ENCODE data around the gene G6PC1.
"Not testable (repeated sequence)": the region's sequence is repeated elsewhere in the genome, so short reads cannot be mapped to it uniquely, and the experiment has no call there.

G6PC1 gene

DNA sequence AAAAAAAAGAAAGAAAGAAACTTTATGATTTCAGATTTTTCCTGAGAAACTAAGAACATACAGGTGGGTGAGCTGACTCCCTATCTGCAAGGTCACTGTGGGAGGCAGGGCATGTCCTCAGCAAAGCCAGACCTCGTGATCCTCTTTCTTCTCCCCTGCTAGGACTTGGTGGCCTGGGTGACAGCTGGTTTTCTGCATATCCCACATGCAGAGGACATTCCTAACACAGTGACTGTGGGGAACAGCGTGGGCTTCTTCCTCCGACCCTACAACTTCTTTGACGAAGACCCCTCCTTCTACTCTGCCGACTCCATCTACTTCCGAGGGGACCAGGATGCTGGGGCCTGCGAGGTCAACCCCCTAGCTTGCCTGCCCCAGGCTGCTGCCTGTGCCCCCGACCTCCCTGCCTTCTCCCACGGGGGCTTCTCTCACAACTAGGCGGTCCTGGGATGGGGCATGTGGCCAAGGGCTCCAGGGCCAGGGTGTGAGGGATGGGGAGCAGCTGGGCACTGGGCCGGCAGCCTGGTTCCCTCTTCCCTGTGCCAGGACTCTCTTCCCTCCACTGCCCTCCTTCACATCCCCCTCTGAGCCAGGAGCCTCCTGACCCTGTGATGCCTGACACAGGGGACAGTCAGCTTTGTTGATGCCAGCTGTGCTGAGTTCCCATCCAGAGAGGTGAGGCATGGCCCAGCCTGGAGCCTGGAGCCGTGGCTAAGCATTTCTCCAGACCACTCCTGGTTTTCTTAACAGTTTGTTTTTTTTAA, 26.5 kb upstream of the G6PC1 start:
- DNase-seq (ENCODE audit: low read depth): peak; percentile 17

DNA sequence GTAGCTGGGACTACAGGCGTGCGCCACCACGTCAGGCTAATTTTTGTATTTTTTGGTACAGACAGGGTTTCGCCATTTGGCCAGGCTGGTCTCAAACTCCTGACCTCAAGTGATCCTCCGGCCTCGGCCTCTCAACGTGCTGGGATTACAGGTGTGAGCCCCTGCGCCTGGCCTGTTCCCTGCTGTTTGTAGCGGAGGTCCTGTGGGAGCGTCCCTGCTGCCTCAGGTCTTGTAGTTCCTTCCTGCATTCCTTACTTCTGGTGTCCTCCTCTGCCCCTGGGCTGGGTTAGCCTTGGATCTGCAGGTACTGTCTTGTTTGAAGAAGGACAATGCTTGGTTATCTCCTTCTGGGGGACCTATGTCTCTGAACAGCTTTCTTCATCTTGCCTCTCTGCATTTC, 23.6 kb upstream of the G6PC1 start:
- no peak for DNase-seq (ENCODE audit: low read depth)

DNA sequence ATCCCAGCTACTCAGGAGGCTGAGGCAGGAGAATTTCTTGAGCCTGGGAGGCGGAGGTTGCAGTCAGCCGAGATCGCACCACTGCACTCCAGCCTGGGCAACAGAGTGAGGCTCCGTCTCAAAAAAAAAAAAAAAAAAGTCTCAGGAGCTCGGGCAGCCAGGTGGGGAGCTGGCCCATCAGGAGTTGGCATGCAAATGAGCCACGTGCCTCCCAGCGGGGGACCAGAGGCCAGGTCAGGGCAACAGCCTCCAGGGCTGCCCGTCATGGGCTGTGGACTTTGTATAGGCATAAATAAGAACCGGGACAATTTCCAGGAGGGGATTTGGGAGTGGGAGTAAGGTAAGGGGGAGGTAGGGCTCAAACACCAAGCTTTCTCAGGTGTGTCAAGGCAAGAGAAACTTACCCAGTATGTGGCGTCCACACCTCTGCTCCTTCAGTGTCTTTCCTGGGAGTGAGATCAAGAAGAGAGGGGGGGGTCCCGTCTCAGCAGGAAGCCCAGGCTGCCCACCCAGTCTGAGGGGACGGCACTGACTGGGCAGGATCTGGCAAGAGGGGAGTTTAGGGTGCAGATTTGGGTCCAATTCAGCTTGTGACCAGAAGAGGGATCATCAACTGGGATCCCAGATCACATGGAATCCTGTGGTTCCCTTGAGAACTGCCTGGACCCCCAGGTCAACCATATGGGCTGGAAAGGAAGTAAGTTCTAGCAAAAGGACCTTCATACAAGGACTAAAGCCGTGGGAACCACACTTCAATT, 22.3 kb upstream of the G6PC1 start:
- peak; percentile 8 for DNase-seq (ENCODE audit: low read depth)

DNA sequence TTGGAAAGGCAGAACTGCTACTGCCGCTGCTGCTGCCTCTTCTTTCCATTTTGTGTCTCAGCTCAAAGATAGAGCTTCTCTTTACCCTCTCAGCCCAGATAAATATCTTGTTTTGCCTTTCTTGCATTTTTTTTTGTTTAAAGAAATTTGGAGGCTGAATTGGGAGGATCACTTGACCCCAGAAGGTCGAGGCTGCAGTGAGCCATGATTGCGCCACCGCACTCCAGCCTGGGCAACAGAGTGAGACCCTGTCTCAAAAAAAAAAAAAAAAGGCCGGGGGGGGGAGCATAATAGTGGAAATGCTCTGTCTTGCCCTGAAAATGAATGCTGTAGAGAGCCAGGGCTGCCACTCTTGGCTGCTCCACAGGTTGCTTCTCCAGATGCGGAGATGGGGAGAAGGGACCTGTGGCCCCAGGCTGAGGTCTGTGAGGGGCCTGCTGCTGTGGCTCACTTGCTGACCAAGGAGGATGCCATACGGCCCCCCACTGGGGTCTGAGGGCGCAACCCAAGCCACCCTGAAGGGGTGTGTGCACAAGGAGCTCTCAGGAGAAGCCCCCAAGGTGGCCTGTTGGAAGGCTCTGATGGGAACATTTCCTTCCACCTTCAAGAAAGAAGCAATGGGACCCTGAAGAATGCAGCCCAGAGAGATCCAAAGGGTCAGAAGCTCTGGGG, 21.5 kb upstream of the G6PC1 start:
- no peak for DNase-seq (ENCODE audit: low read depth)

DNA sequence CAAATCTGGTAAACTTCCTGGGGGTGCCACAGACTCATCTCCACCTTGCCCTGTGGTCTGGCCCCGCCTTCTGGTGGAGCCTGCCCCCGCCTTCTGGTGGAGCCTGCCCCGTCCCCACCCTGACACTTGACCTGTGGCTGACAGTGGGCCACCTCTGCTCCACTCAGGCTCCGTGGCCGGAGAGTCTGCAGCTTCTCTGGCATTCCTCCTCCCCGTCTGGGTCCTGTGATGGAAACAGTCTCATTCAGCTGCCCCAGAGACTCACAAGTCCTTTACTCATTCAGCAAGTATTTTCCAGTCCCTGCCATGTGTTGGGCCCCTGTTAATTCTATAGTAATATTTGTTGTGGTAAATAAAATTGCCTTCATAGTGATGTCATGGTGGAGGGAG, 21.0 kb upstream of the G6PC1 start:
- peak; percentile 48 for DNase-seq (ENCODE audit: low read depth)

DNA sequence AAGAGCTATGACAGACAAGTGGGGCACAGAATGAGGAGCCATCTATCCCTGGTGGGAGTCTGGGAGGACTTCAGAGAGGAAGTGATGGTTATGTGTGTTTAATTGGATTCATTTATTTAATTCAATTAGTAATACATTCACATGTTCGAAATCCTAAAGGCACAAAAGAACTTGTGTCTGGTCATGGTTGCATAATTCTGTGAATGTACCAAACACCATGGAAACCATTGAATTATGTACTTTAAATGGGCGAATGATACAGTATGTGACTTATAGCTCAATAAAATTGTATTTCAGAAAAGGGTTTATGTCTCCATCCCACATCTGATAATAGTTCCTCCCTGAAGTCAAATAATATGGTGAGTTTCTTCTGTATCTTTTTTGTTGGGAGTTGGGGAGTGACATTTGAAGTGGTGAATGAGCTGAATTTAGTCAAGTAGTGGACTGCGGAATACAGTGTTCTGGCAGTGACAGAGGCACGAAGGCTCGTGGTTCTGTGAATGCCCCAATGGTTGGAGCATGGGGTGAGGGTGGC, 19.8 kb upstream of the G6PC1 start:
- no peak for DNase-seq (ENCODE audit: low read depth)

DNA sequence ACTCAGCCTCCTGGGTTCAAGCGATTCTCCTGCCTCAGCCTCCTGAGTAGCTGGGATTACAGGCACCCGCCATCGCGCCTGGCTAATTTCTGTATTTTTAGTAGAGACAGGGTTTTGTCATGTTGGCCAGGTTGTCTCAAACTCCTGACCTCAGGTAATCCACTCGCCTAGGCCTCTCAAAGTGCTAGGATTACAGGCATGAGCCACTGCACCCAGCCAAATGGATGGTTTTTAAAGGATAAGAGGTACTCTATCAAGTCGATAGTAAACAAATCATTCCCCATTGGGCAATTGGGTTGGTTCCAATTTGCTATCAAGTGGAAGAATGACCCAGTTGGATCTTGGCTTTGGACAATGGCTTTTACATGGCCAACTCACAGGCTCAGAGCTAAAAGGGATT, 18.9 kb upstream of the G6PC1 start:
- not testable (repeated sequence) for DNase-seq (ENCODE audit: low read depth)

DNA sequence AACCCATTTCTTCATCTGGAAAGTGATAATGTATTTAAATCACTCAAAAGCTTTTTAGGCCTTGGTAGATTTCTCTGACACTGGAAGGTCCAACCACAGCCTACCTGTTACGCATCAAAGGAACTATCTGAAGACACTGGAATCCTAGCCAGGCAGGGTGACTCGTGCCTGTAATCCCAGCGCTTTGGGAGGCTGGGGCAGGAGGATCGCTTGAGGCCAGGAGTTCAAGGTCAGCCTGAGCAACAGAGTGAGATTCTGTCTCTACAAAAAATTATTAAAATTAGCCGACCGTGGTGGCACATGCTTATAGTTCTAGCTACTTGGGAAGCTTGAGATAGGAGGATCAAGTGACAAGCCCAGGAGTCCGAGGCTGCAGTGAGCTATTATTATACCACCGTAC, 18.4 kb upstream of the G6PC1 start:
- DNase-seq (ENCODE audit: low read depth): no peak

DNA sequence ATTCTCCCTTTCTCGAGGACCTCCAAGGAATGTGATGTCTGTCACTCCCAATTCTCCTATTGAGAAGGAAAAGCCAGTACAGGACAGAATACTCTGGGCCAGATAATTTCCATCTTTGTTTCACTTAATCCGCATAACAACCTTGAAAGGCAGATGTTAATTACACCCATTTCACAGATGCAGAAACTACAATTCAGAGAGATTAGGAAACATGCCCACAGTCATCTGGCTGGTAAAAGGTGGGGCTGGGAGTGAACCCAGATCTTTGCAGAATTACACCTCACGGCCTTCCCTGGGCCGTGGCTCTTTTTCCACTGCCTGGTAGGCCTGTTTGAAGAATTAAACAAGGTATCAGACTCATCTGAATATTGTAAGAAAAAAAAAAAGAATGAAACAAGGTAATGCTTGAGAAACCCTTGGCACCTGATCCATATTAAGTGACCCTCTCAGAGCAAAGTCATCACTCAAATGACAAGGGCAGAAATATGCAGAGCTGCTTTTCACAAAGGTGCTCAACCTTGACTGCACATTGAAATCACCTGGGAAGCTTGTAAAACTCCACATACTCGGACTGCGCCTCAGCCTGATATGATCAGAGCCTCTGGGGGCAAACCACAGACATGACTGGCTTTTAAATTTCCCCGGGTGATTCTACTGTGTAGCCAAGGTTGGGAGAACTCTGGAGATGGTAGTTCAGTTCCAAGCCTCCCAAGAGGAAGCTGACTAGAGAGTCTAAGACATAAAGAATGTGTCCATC, 16.6 kb upstream of the G6PC1 start:
- DNase-seq (ENCODE audit: low read depth): no peak

DNA sequence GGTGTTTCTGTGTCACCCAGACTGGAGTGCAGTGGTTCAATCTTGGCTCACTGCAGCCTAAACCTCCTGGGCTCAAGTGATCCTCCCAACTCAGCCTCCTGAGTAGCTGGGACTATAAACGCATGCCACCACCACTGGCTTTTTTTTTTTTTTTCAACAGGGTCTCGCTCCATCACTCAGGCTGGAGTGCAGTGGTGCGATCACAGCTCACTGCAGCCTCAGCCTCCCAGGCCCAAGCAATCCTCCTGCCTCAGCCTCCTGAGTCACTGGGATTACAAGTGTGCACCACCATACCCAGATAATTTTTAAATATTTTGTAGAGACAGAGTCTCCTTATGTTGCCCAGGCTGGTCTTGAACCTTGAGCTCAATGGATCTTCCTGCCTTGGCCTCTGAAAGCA, 14.8 kb upstream of the G6PC1 start:
- DNase-seq (ENCODE audit: low read depth): not testable (repeated sequence)

DNA sequence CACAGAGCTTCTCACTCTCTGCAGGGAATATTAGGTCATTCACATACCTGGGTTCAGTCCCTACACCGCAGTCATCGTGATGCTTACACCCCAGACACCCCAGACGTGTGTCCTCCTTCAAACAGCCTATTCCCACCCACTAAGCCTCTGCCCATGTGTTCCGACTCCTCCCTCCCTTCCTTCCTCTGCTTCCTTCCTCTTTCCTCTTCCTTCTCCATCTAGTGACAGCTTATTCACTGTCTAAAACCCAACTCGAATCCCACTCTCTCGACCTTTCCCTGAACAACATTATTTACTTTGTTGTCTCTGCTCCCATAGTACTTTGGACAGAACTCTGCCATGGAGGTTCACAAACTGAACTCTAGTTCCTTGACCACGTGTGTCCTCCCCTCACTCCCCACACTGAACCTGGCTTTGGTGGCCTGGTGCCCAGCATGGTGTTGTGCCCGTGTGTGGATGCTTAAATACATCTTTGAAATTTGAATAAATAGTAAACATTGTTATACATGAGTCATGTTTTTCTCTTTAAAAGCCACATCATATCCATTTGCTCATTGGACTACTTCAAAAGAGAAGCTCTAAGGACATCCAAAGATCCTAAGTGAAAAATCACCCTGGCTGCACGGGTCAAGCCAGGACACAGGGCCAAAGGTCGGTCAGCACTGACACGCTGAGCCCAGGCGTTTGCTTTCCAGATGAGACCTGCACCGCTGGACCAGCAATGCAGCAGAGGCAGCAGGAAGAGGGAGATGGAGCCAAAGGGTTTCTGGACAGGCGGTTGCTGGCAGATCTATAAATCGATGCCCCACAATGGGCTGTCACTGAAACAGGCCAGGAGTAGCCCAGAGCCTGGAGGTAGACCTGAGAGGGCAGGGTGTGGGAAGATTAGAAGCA, 14.1 kb upstream of the G6PC1 start:
- no peak for DNase-seq (ENCODE audit: low read depth)

DNA sequence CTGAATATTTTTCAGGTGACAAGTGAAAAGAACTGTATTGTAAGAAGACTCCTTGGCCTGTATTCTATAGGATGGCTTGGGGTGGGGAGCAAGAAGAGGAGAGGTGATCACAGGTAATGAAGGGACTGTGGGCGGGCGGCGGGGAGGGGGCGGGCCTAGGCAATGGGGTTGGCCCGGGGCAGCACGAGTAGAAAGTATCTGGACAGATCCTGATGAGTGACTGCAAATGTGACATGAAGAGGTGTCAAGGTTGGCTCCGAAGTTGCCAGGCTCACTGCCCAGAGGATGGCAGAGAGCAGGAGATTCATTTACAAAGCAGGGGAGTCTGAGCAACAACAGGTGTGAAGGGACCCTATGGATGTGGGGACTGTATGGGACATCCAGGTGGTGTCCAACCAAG, 10.8 kb upstream of the G6PC1 start:
- no peak for DNase-seq (ENCODE audit: low read depth)

DNA sequence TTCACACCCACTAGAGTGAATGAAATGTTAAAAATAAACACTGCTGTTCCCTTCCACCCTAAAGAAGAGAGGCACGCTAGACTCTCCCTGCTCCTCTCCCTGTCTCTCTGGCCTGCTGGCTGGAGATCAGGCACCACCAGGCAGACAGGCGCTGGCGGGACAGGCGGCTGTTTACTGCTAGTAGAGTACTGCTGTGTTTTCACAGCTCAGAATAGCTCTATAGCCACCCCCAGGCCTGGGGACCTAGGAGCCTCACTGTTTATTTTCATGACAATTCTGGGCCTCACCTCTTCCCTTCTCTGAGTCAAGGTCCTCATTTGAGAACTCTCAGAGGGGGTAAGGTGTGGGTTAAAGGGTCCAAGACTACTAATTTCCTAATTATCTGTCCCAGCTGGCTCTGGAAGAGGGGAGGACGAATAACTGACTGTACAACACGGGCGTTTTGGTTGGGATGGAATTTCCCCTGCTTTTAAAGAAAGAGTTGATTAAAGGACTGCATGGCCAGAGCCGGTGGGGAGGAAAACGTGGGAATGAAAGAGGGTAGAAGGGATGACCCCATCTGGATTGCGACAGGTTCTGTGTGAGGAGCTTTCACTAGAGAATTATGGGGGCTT, 9.0 kb upstream of the G6PC1 start:
- peak; percentile 40 for DNase-seq (ENCODE audit: low read depth)

DNA sequence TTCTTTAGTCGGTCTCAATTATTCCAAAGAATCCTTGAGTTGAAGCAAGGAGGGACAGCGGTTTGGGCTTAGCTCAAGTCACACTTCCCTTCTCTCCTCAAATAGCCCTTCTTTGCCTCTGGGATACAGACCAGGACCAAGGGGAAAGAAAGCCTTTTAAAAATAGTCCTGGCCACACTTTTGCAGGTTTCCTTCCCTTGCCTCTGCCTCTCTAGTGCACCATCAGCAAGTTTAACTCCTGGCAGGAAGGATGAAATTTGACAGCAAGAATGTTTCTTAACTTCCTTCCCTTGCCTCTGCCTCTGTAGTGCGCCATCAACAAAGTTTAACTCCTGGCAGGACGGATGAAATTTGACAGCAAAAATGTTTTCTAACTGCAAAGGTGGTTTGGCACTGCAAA, 7.2 kb upstream of the G6PC1 start:
- no peak for DNase-seq (ENCODE audit: low read depth)

DNA sequence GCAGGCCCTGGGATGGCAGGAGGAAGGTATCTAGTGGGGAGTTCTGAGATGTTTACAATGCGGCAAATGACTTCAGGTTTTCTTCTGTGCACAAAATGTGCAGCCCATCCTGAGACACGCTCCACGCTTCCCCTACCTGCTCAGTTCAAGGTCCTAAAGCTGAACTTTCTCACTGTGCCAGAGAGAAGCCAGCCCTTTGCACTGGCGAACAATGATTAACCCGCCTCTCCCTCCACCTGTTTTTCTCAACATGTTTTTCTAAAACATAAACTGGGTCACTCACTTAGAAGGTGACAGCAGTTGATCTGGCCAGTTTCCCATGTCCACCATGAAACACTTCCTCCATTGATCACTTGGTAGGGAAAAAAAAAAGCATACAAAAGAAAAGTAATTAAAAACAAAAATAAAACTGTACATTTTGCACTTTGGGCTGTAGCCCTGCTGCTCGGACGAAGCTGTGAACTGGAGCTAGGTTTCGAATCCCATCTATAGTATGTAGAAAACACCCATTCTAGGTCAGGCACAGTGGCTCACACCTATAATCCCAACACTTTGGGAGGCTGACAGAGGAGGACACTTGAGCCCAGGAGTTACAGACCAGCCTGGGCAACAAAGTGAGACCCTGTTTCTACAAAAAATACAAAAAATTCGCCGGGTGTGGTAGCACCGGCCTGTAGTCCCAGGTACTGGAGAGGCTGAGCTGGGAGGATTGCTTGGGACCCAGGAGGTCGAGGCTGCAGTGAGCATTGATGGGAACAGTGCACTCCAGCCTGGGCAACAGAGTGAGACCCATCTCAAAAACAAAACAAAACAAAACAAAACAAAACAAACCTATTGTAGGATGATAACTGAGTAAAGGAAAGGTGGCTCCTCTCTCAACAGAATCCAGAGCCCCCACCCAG, 6.1 kb upstream of the G6PC1 start:
- DNase-seq (ENCODE audit: low read depth): no peak

DNA sequence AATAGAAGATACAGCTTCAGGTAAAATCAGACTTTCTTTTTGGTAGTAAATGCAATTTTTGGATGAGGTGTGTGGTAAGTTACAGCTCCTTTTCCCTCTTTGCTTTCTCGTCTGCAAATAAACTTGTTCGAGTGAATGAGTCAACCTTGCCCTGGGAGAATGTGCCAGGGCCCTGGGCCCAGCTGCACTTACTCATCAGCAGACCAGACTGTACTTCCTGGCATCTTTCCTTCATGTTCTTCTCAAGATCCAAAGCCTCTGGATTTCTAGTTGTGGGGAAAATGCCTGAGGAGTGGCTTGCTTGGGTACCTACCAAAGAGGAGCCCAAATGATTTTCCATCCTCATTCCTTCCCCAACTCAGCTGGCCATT, 5.4 kb upstream of the G6PC1 start:
- peak; percentile 86 for DNase-seq (ENCODE audit: low read depth)

DNA sequence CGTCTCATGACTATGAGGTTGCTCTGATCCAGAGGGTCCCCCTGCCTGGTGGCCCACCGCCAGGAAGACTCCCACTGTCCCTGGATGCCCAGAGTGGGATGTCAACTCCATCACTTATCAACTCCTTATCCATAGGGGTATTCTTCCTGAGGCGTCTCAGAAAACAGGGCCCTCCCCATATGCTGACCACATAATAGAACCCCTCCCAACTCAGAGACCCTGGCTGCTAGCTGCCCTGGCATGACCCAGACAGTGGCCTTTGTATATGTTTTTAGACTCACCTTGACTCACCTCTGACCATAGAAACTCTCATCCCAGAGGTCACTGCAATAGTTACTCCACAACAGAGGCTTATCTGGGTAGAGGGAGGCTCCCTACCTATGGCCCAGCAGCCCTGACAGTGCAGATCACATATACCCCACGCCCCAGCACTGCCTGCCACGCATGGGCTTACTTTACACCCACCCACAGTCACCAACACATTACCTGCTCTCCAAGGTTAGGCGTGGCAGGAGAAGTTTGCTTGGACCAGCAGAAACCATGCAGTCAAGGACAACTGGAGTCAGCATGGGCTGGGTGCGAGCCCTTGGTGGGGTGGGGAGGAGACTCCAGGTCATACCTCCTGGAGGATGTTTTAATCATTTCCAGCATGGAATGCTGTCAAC, 2.3 kb upstream of the G6PC1 start:
- no peak for DNase-seq (ENCODE audit: low read depth)

DNA sequence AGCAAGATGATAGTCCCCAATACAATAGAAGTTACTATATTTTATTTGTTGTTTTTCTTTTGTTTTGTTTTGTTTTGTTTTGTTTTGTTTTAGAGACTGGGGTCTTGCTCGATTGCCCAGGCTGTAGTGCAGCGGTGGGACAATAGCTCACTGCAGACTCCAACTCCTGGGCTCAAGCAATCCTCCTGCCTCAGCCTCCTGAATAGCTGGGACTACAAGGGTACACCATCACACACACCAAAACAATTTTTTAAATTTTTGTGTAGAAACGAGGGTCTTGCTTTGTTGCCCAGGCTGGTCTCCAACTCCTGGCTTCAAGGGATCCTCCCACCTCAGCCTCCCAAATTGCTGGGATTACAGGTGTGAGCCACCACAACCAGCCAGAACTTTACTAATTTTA, 618 bp upstream of the G6PC1 start:
- not testable (repeated sequence) for DNase-seq (ENCODE audit: low read depth)

Measured in EH (cell line).